Measurements from ENCODE around the gene PXN.

DNA sequence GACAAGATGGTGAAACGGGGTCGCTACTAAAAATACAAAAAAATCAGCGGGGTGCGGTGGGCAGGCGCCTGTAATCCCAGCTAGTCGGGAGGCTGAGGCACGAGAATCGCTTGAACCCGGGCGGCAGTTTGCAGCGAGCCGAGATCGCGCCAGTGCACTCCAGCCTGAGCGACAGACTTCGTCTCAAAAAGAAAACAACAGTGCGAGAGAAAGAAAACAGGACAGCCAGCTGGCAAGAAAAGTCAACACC is 26.8 kb upstream of the PXN start:
- TF ChIP-seq, protein P1, sequence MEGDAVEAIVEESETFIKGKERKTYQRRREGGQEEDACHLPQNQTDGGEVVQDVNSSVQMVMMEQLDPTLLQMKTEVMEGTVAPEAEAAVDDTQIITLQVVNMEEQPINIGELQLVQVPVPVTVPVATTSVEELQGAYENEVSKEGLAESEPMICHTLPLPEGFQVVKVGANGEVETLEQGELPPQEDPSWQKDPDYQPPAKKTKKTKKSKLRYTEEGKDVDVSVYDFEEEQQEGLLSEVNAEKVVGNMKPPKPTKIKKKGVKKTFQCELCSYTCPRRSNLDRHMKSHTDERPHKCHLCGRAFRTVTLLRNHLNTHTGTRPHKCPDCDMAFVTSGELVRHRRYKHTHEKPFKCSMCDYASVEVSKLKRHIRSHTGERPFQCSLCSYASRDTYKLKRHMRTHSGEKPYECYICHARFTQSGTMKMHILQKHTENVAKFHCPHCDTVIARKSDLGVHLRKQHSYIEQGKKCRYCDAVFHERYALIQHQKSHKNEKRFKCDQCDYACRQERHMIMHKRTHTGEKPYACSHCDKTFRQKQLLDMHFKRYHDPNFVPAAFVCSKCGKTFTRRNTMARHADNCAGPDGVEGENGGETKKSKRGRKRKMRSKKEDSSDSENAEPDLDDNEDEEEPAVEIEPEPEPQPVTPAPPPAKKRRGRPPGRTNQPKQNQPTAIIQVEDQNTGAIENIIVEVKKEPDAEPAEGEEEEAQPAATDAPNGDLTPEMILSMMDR (IDR thresholded peaks at IDR 0.05; ENCODE audit: poor library complexity, severe bottlenecking), result no peak
- no peak for TF ChIP-seq EZH2 (IDR thresholded peaks at IDR 0.05; ENCODE audit: borderline replicate concordance, insufficient read depth, low read length, poor library complexity, severe bottlenecking)
- TF ChIP-seq TAF1 (IDR thresholded peaks at IDR 0.05; ENCODE audit: low read depth), result no peak
- no peak for TF ChIP-seq POLR2AphosphoS5 (IDR thresholded peaks at IDR 0.05)
- TF ChIP-seq RAD21 (conservative IDR thresholded peaks at IDR 0.05), result no peak
- TF ChIP-seq, protein P2, sequence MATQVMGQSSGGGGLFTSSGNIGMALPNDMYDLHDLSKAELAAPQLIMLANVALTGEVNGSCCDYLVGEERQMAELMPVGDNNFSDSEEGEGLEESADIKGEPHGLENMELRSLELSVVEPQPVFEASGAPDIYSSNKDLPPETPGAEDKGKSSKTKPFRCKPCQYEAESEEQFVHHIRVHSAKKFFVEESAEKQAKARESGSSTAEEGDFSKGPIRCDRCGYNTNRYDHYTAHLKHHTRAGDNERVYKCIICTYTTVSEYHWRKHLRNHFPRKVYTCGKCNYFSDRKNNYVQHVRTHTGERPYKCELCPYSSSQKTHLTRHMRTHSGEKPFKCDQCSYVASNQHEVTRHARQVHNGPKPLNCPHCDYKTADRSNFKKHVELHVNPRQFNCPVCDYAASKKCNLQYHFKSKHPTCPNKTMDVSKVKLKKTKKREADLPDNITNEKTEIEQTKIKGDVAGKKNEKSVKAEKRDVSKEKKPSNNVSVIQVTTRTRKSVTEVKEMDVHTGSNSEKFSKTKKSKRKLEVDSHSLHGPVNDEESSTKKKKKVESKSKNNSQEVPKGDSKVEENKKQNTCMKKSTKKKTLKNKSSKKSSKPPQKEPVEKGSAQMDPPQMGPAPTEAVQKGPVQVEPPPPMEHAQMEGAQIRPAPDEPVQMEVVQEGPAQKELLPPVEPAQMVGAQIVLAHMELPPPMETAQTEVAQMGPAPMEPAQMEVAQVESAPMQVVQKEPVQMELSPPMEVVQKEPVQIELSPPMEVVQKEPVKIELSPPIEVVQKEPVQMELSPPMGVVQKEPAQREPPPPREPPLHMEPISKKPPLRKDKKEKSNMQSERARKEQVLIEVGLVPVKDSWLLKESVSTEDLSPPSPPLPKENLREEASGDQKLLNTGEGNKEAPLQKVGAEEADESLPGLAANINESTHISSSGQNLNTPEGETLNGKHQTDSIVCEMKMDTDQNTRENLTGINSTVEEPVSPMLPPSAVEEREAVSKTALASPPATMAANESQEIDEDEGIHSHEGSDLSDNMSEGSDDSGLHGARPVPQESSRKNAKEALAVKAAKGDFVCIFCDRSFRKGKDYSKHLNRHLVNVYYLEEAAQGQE (IDR thresholded peaks at IDR 0.05; ENCODE audit: borderline replicate concordance), result no peak
- TF ChIP-seq EP300 (conservative IDR thresholded peaks at IDR 0.05; ENCODE audit: poor library complexity, severe bottlenecking), result no peak
- TF ChIP-seq SMC3 (conservative IDR thresholded peaks at IDR 0.05; ENCODE audit: poor library complexity), result no peak
